HG03565 (cell line): ENCODE data around the gene FLACC1.
"Not testable (repeated sequence)": the region's sequence is repeated elsewhere in the genome, so short reads cannot be mapped to it uniquely, and the experiment has no call there.

Experiments used
- ATAC-seq: cut with Tn5 transposase; IDR thresholded peaks from one replicate; pipeline ENCODE4 v1.9.1; 2021; ENCODE audit warnings: mild to moderate bottlenecking, moderate library complexity; ENCODE audit not compliant: unreplicated experiment

Gene FLACC1

DNA sequence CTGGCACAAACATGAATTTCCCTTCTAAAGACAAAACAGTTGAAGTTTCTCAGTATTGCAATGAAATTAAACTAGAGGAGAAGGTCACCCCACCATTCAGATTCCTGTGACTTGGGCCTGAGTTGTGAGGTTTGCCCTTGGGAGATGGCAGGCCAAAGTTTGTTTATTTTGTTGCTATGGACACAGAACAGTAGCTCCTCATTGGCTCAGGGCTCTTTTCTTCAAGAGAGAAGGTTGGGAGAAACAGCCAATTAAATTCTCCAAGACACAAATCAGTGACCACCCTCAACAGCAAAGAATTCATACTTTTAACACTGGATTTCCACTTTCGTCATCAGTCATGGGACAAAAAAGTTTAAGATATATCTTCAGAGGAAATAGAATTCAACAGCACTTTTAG lies at the start of gene FLACC1:
FLACC1 (minus strand) TSS at position 125 of the 400 bp plus-strand sequence. CDS start 5,941 bp downstream, outside the sequence.
- ATAC-seq, result no peak

DNA sequence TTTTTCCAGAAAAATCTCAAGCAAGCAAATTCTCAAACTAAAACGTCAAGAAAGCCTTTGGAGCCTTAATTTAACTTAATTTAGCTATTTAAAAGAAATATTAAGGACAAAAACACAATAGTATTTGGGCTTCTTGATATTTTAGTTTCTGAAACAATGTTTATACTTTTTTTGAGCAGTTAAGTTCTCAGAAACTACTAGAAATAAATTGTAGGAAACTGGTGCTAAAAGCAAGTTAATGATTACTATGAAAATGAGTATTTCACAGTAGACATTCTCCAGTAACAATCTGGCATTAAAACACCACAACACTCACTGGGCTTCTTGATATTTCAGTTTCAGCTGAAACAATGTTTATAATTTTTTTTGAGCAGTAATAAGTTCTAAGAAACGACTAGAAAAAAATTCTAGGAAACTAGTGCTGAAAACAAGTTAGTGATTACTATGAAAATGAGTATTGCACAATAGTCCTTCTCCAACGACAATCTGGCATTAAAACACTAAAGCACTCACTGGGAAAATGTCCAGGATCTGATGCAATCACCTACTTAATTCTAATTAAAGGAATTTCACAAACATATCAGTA lies 49.0 kb upstream of the FLACC1 start:
- ATAC-seq, result no peak

DNA sequence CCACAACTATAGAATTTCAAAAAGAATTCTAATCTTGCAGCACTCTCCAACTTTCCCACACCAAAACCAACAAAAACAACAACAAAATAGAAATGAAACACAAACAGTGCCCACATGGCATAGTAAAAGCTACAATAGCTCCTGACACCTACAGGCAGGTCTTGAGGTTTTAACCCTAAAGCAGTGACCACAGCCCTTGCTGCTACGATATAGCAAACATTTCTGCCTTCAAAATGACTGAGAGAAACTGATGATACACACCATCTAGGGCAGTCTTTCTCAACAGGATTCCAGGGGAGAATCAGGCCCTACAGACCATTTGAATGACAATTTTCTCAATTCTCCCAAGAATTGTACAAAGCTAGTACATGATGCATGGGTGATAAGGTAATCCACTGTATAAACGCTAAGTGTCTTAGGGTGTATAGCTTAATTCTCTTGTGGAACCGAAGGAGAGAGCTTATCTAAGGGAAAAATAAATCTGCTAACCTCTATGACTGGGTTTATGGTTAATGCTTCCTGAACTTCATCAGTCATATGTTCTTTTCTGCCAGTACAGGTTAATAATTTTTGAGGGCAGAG lies 47.6 kb upstream of the FLACC1 start:
- ATAC-seq, result no peak

GRCh38 chr2:201403880-201404279 lies 46.7 kb upstream of the FLACC1 start:
- ATAC-seq, result no peak

DNA sequence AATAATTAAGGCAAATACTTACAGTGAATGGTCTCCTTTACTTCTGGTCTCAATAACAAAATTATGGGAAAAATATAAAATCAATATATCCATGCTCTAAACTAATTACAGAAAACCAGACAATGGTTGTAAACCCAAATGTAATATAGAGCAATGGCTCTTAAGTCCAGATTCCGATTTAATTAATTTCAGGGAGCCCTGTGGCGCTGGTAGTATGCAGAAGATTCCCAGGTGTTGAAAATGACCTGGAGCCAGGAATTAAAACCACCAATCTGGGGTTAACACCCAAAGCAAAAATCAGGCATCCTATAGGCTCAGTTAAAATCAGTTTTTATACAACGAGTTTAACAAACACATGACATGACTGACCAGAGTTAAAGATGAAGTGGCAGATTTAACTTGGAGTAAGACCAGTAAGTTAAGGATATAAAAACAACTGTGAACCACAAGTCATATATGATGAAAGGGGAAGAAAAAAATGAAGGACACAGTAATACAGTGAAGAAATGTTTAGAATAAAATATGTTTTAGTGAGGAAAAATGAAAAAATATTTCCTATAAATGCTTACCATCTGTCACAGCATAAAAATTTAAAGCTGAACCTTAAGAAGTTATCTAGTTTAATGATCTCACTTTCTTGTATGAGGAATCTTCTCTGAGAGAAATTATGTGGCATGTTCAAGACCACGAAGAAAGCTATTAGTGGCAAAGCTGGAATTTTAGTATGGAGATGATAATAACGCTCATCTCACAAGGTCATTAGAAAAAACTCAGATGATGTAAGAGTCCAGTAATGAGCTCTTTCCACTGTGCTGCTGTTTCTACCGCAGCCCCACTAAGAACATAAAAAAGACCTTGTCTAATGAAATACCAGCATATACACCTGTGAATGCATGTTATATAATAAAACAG lies 45.8 kb upstream of the FLACC1 start:
- no peak for ATAC-seq

DNA sequence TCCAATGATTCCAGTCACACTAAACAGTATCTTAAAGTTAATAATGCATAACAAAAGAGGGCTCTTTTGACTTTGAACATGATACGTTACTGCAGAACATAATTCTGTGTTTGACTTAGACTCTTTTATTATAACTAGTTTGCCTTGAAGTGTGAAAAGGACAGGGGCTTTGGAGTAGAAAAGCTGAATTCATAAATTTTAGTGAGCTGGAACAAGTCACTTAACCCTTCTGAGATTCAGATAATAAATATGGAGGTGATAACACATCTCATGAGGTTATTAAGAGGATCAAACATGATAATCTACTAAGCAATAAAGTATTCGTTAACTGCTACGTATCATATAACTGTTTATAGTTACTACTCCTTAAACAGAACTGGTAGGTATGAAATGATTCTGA lies 44.7 kb upstream of the FLACC1 start:
- no peak for ATAC-seq

- ATAC-seq, result no peak
Measured at GRCh38 chr2:201396595-201396994, 39.5 kb upstream of the FLACC1 start.

GRCh38 chr2:201383136-201383535 lies 26.0 kb upstream of the FLACC1 start:
- ATAC-seq, result no peak

DNA sequence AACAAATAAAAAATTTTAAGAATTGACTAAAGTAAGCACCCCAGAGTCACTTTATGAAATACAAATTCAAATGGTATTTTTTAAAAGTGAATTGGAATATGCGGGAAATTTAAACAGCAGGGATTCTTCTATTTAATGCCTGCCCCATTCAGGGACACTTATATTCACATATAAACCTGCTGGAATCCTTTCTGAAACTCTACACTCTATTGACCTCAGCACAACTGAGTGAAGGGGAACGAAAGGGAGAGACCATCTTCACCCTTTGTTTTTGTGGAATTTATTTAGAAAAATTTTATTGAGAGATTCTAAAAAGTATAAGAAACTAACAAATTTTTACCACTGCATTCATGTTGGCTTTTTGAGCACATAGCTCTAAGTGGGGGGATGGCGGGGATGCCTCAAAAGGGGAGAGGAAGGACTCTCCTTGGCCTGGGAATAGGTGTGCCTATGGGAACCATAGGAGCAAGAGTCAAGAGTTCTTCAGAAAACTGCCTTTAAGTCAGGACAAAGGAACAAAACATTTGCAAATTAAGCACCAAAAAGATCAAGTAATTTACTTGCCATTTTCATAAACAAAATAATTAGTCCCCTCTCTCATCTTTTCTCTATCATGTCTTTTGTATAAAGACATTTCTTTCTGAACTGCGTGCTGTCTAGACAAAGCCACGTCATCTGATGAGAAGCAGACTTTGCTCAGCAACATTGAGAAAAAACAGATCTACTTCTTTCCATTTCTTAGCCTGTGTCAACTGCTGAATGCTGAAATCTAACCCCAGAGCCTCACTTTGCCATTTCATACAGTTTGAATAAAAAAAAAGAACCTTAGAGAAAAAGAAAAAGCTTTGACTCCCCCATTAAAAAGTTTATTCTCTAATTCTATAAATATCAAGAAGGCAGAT lies 21.6 kb upstream of the FLACC1 start:
- no peak for ATAC-seq

GRCh38 chr2:201377218-201377617 lies 20.1 kb upstream of the FLACC1 start:
- ATAC-seq, result no peak

GRCh38 chr2:201369775-201370174 lies 12.6 kb upstream of the FLACC1 start:
- no peak for ATAC-seq

GRCh38 chr2:201369318-201369717 lies 12.2 kb upstream of the FLACC1 start:
- ATAC-seq, result not testable (repeated sequence)

DNA sequence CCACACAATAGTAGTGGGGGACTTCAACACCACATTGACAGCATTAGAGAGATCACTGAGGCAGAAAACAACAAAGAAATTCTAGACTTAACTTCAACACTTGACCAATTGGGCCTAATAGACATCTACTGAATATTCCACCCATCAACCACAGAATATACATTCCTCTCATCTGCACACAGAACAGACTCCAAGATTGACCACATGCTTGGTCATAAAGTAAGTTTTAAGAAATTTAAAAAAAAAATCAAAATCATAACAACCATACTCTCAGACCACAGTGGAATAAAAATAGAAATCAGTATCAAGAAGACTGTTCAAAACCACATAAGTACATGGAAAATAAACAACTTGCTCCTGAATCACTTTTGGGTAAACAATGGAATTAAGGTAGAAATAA lies 9.0 kb upstream of the FLACC1 start:
- no peak for ATAC-seq

- no peak for ATAC-seq
Measured at GRCh38 chr2:201363857-201364560, 6.9 kb upstream of the FLACC1 start.

- ATAC-seq, result no peak
Measured at GRCh38 chr2:201362396-201362795, 5.3 kb upstream of the FLACC1 start.

DNA sequence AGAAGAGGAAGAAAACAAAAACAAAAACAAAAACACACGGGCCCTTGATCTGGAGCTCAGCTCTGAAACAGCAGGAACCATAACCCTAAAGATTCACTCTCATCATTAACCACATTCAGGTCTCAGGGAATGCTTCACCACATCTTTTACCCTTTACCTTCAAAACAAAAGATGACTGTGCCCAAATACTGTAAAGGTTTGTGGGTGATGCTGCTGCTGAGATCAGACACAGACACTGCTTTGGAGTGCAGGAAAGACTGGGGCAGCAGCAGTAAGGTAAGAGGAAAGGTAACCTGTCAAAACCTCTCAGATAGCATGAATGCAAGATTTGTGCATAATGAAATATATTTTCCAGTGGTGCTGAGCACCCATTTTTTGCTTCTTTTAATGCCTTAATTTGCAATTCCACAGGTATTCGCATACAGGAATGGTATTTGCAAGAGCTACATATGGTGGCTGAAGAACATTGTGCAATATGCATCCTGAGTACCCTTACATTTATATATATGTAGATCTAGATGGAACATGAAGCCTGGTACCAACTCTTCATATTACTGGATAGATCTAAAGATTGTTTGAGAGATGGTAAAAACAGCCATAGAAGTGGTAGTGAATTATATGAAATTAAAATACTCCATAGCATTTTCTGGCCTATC lies 4.1 kb upstream of the FLACC1 start:
- no peak for ATAC-seq

- ATAC-seq, result no peak
Measured at GRCh38 chr2:201360256-201360655, 3.1 kb upstream of the FLACC1 start.

GRCh38 chr2:201358684-201359083 lies 1.5 kb upstream of the FLACC1 start:
- ATAC-seq, result no peak

DNA sequence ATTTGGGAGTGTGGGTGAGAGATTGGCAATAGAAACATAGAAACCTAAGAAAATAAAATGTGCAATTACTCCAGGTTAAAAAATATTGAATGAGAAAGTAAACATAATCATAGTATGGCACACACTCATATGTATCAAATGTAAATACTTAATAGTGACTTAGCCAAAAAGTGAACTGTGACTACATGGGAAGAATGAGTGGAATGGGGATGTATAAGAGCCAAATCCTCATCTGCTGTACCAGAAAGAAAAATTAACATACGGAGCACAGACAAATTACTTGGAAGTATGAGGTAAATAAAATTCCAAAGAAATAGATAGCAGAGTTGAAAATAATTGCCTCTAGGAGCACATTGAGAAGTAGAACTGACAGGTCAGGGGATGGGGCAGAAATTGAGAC lies 4.0 kb downstream of the FLACC1 start:
- ATAC-seq, result no peak

DNA sequence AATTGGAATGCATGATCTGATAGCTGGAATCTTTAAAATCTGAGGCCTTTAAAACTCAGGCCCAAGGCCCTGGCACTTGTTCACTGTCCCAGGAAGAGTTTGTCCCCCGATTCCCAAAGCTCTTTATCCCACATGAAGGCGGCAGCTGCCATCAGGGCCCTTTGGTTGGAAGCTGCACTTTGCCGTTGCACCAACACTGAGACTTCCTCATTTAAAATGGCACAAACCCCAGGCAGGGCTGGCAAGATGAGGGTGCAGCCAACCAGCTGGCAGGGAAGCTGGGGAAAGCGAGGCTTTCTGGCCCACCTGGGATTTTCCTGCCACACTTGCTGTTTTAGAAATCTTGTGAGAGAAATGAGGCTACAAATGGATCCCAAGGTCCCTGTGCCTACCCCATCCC lies 6.3 kb downstream of the FLACC1 start:
- ATAC-seq, result no peak
